Kidney (tissue), 14 donors: Measurements from ENCODE around the gene RBMS3. TPM values are rescaled to one million over a fixed set of nuclear protein-coding genes. Genes with fewer than 3 reads are reported as not detected.

Source experiments
- DNase-seq, 5 donors: peaks; one replicate each; pipeline ENCODE4 v3.0.0-alpha.2; 2013 to 2020
- FAIRE-seq: peaks from 2 replicates; lab custom pipeline; 2012; peaks lifted over from hg19 to GRCh38; lab: Jason Lieb, UNC
- H3K27ac ChIP-seq, 2 donors: one replicate each; pipeline ENCODE4 v1.7.0; 2013; ENCODE audit warnings: low read depth in 2 of 2, low read length in 2 of 2, inconsistent platforms in 1 of 2
- H3K27me3 ChIP-seq: one replicate; pipeline ENCODE4 v1.7.1; 2013; ENCODE audit warnings: low read length, inconsistent platforms; ENCODE audit not compliant: control insufficient read depth, insufficient read depth
- H3K36me3 ChIP-seq, 3 donors: one replicate each; pipeline versions ENCODE4 v1.7.0 to v1.7.1; 2013; ENCODE audit warnings: low read length in 3 of 3, control low read depth in 1 of 3, inconsistent platforms in 1 of 3; ENCODE audit not compliant: insufficient read depth in 3 of 3, control insufficient read depth in 2 of 3
- H3K4me1 ChIP-seq, 3 donors: one replicate each; pipeline versions ENCODE4 v1.7.0 to v1.7.1; 2013; ENCODE audit warnings: low read length in 3 of 3, inconsistent platforms in 1 of 3, low read depth in 1 of 3; ENCODE audit not compliant: control insufficient read depth in 2 of 3, insufficient read depth in 2 of 3
- H3K4me3 ChIP-seq, 3 donors: one replicate each; pipeline versions ENCODE4 v1.7.0 to v1.8.1; 2013; ENCODE audit warnings: low read length in 3 of 3, control low read depth in 1 of 3, inconsistent platforms in 1 of 3
- H3K9ac ChIP-seq, 3 donors: one replicate each; pipeline versions ENCODE4 v1.7.0 to v1.7.1; 2013; ENCODE audit warnings: low read length in 3 of 3, control low read depth in 1 of 3, inconsistent platforms in 1 of 3
- H3K9me3 ChIP-seq, 3 donors: one replicate each; pipeline versions ENCODE4 v1.7.0 to v1.7.1; 2013; ENCODE audit warnings: low read length in 3 of 3, control low read depth in 1 of 3, inconsistent platforms in 1 of 3; ENCODE audit not compliant: control insufficient read depth in 2 of 3, insufficient read depth in 1 of 3
- intact Hi-C: fragments of 100-400 bp; cut with DNase I; formaldehyde crosslinking; loops from one replicate; pipeline ENCODE4 v1.11.1; 2022
- polyA plus RNA-seq: library from polyadenylated mRNA; stranded (reverse); fragments of 350-450 nt; fragmentation: Illumina TruSeq; extraction: RNeasy Lipid Tissue Mini Kit (QIAGEN cat#74804); gene quantifications from one replicate; pipeline ENCODE4 v1.2.3, GENCODE V29; 2014; ENCODE audit warnings: low read depth, low replicate concordance; ENCODE audit not compliant: insufficient read depth
- total RNA-seq: library from RNA; stranded (reverse); fragmentation: NEBNext Ultra II Directional; extraction: Animal tissue kit (Norgen Biotek cat#: 25700); gene quantifications from one replicate; pipeline ENCODE4 v1.2.1, GENCODE V29; 2021
- TF ChIP-seq, protein P1 (sequence below): IDR thresholded peaks from 3 replicates; pipeline ENCODE4 v1.5.1; 2012; ENCODE audit warnings: mild to moderate bottlenecking, moderate library complexity, borderline replicate concordance; ENCODE audit not compliant: insufficient read depth; ENCODE audit errors: extremely low read depth
- donor health status: control.
- donor health status: control.
- donor health status: control.
- donor health status: control.
- donor health status: control.
- donor health status: DM: yes; HTN: yes; CAD: no.
- donor health status: Normal renal cell carcinoma (clear cell type).

The RBMS3 gene
- total and polyA plus RNA-seq, 2 donors from 2014 or later, result 3.2 to 48.8 TPM

DNA sequence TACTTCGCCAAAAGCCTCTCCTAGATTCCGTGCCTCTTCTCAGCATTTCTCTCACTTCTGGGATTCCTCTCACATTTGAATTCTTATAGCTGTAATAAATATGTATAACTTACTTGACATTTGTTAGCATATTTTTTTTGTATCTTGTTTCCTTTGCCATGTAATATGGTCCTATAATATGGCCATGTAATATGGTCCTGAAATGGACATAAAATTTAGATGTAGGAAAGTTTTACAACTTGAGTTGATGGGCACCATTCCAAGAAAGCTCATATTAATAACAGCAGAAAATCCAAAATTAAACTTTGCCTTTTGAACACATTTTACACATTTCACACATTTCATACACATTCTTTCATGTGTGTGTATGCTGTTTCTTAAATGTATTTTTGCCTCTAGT lies 480.6 kb downstream of the RBMS3 start:
- Histone ChIP-seq H3K9ac (no peak overlapping the region), H3K4me1 (no peaks in the 10 kb centered on the region), H3K27me3 (no peaks in the 10 kb centered on the region), H3K27ac (no peak overlapping the region), H3K4me3 (no peak overlapping the region), H3K9me3 (no peaks in the 10 kb centered on the region), H3K36me3 (no peaks in the 10 kb centered on the region)
- intact Hi-C loops, result no loop called here
- FAIRE-seq, result no peak
- TF ChIP-seq, protein P1, sequence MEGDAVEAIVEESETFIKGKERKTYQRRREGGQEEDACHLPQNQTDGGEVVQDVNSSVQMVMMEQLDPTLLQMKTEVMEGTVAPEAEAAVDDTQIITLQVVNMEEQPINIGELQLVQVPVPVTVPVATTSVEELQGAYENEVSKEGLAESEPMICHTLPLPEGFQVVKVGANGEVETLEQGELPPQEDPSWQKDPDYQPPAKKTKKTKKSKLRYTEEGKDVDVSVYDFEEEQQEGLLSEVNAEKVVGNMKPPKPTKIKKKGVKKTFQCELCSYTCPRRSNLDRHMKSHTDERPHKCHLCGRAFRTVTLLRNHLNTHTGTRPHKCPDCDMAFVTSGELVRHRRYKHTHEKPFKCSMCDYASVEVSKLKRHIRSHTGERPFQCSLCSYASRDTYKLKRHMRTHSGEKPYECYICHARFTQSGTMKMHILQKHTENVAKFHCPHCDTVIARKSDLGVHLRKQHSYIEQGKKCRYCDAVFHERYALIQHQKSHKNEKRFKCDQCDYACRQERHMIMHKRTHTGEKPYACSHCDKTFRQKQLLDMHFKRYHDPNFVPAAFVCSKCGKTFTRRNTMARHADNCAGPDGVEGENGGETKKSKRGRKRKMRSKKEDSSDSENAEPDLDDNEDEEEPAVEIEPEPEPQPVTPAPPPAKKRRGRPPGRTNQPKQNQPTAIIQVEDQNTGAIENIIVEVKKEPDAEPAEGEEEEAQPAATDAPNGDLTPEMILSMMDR, result no peak
- DNase-seq, result no peak

DNA sequence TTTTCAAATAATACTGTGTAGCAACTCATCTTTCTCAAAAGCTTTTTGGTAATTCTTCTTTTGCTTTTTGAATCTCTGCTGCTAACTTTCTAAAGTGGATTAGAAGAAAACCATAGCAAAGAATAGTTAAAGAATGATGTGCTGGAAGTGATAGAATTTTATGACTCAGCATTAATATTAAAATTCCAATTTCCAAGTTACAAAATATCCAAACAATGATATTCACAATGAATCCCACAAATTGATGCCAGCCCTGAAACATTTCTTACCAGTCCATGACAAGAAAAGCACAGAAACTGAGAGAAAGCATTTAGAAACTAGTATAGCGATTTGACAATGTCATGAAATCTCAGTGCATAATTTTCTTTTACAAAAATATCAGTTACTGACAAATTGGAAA lies 482.2 kb downstream of the RBMS3 start:
- TF ChIP-seq, protein P1, result no peak
- H3K4me1 ChIP-seq, result no peaks in the 10 kb centered on the region
- FAIRE-seq, result no peak
- H3K9me3 ChIP-seq, result no peaks in the 10 kb centered on the region
- no peaks in the 10 kb centered on the region for H3K36me3 ChIP-seq
- no peaks in the 10 kb centered on the region for H3K27me3 ChIP-seq
- H3K9ac ChIP-seq, result no peak overlapping the region
- intact Hi-C loops, result no loop called here
- DNase-seq, result no peak
- no peak overlapping the region for H3K27ac ChIP-seq
- no peak overlapping the region for H3K4me3 ChIP-seq

DNA sequence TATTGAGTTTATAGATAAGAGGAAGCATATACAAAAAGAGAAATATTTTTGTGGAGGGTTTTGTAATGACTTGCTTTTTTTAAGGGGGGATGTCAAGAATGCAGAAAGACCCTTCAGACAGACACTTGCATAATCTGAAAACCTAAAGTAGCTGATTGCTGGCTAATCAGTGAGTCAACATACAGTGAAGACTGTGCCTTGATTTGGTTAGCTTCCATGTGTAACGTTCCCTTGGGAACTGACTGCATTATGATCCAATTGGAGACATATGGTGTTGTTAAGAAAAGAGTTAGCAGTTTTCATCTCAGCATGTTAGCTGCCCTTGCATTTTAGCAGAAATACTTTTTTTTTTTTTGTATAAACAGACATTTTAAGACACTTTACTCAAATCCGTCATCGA lies 483.2 kb downstream of the RBMS3 start:
- H3K27me3 ChIP-seq, result no peaks in the 10 kb centered on the region
- intact Hi-C loops, result no loop called here
- no peak overlapping the region for H3K4me3 ChIP-seq
- FAIRE-seq, result no peak
- no peaks in the 10 kb centered on the region for H3K4me1 ChIP-seq
- no peak overlapping the region for H3K27ac ChIP-seq
- TF ChIP-seq, protein P1, result no peak
- no peak for DNase-seq
- H3K36me3 ChIP-seq, result no peaks in the 10 kb centered on the region
- no peaks in the 10 kb centered on the region for H3K9me3 ChIP-seq
- no peak overlapping the region for H3K9ac ChIP-seq

DNA sequence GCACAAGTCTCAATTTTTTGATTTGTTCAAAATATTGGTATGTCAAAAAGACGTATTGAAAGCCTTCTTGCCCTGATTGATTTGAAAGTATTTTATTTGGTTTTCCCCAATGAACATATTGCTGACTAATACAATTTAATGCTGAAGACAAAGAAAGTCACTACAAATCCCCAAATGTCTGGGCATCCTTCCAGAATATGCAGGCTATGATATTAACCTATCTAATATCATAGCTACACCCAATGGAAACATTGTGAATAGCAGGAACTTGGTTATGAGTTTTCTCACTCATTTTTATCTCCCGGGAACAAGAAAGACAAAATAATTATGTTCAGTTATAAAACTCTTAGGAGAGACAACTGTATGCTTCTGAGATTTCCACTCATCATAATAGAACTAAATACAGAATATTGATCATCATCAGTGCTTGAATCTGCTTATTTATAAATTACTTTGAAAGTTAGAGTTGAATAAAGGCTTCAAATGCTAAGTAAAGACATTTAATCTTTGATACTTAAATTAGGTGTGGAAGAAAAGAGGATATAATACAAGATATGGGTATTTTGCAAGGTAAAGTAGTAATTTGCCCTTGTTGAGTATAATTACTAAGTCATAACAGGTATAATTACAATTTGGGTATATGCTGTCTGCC lies 483.9 kb downstream of the RBMS3 start:
- H3K27me3 ChIP-seq, result no peaks in the 10 kb centered on the region
- DNase-seq (peak in 2 of 5 donors; percentile 54 to 86), FAIRE-seq (peak; percentile 76)
- H3K4me1 ChIP-seq, result no peaks in the 10 kb centered on the region
- no peaks in the 10 kb centered on the region for H3K36me3 ChIP-seq
- H3K9me3 ChIP-seq, result no peaks in the 10 kb centered on the region
- no peak overlapping the region for H3K4me3 ChIP-seq
- H3K9ac ChIP-seq, result no peak overlapping the region
- TF ChIP-seq, protein P1, result peak; percentile 34
- intact Hi-C loops, result no loop called here
- H3K27ac ChIP-seq, result no peak overlapping the region
